B cell (primary cell): ENCODE measurements around the gene ALG6.

Experiments used
- CTCF ChIP-seq: fragments of 200-600 bp; IDR thresholded peaks from one replicate; pipeline ENCODE4 v1.8.0; 2022; ENCODE audit warnings: antibody characterized with exemption, mild to moderate bottlenecking
- EZH2 ChIP-seq: IDR thresholded peaks from 2 replicates; pipeline ENCODE4 v1.6.1; 2012; ENCODE audit warnings: borderline replicate concordance, low read depth, mild to moderate bottlenecking, moderate library complexity, low read length; ENCODE audit not compliant: insufficient read depth, poor library complexity, severe bottlenecking

GRCh38 chr1:63319046-63320021 is 48.1 kb upstream of the ALG6 start:
- TF ChIP-seq CTCF: no peak
- TF ChIP-seq EZH2: peak; percentile 81
